HL-60 (cell line): ENCODE results near the gene OR10V1.

Experiments used
- DNase-seq, 2 experiments: peaks; one replicate each; pipeline ENCODE4 v3.0.0-alpha.2; 2010 to 2020; ENCODE audit warnings: low read depth in 1 of 2, low spot score in 1 of 2
- H3K27ac ChIP-seq: fragments of 250-450 bp; sonication (Bioruptor Pico); replicated peaks from 2 replicates; pipeline ENCODE4 v1.5.1; 2020; ENCODE audit warnings: mild to moderate bottlenecking, moderate library complexity
- H3K27me3 ChIP-seq: fragments of 250-450 bp; sonication (Bioruptor Pico); 2 replicates; pipeline ENCODE4 v1.5.1; 2021; ENCODE audit warnings: mild to moderate bottlenecking, moderate library complexity; ENCODE audit not compliant: insufficient read depth, poor library complexity, severe bottlenecking
- H3K4me3 ChIP-seq: replicated peaks from 2 replicates; pipeline ENCODE4 v1.5.1; 2011; ENCODE audit warnings: mild to moderate bottlenecking, control low read depth, low read length; ENCODE audit not compliant: insufficient read depth
- CTCF ChIP-seq: IDR thresholded peaks from one replicate; pipeline ENCODE4 v1.5.1; 2011; ENCODE audit warnings: low read length, control low read depth, inconsistent platforms; ENCODE audit not compliant: insufficient read depth
- GABPA ChIP-seq: IDR thresholded peaks from 2 replicates; pipeline ENCODE4 v1.6.1; 2012; ENCODE audit warnings: low read depth
- POLR2AphosphoS5 ChIP-seq: IDR thresholded peaks from 2 replicates; pipeline ENCODE4 v1.6.1; 2012; ENCODE audit warnings: low read depth
- REST ChIP-seq: IDR thresholded peaks from 2 replicates; pipeline ENCODE4 v1.6.1; 2012; ENCODE audit warnings: low read depth; ENCODE audit not compliant: insufficient replicate concordance
- SPI1 ChIP-seq: IDR thresholded peaks from 2 replicates; pipeline ENCODE4 v1.6.1; 2012; ENCODE audit warnings: low read depth, mild to moderate bottlenecking, borderline replicate concordance

The OR10V1 gene

GRCh38 chr11:59719556-59719955 lies 5.9 kb upstream of the OR10V1 start:
- no peak for DNase-seq
- H3K27ac ChIP-seq, result no peak overlapping the region
- TF ChIP-seq CTCF (no peak), REST (no peak), GABPA (no peak), POLR2AphosphoS5 (no peak), SPI1 (no peak)
- no peak overlapping the region for H3K4me3 ChIP-seq
- no peaks in the 10 kb centered on the region for H3K27me3 ChIP-seq

GRCh38 chr11:59716051-59716450 lies 2.4 kb upstream of the OR10V1 start:
- TF ChIP-seq REST, result no peak
- no peak for TF ChIP-seq POLR2AphosphoS5
- TF ChIP-seq GABPA, result no peak
- TF ChIP-seq SPI1, result no peak
- TF ChIP-seq CTCF, result no peak
- Histone ChIP-seq H3K27ac (no peak overlapping the region), H3K27me3 (no peaks in the 10 kb centered on the region), H3K4me3 (no peak overlapping the region)
- no peak for DNase-seq

- TF ChIP-seq GABPA, result no peak
- no peak for TF ChIP-seq POLR2AphosphoS5
- TF ChIP-seq SPI1, result no peak
- TF ChIP-seq CTCF, result no peak
- TF ChIP-seq REST, result no peak
- Histone ChIP-seq H3K4me3 (no peak overlapping the region), H3K27me3 (no peaks in the 10 kb centered on the region), H3K27ac (no peak overlapping the region)
- no peak for DNase-seq
Measured at GRCh38 chr11:59710136-59710847, 3.4 kb downstream of the OR10V1 start.
